ENCODE results near the gene CHPF2. TPM values are rescaled to one million over a fixed set of nuclear protein-coding genes. Genes with fewer than 3 reads are reported as not detected.

Gene CHPF2
- total and polyA plus RNA-seq, 9 donors = 8.4 to 36.2 (median 27.9) TPM

GRCh38 chr7:151218170-151218569, 14.1 kb upstream of the CHPF2 start:
- DNase-seq = no peak
- H3K36me3 ChIP-seq = no peaks in the 10 kb centered on the region
- no peak overlapping the region for H3K4me3 ChIP-seq
- H3K9me3 ChIP-seq = no peaks in the 10 kb centered on the region
- 88 to 93% (median 90%) methylated on average over 9 of the region's 9 CpGs for WGBS, 3 donors
- H3K27ac ChIP-seq = no peak overlapping the region
- no peak for TF ChIP-seq EP300 (IDR thresholded peaks at IDR 0.05)
- TF ChIP-seq CTCF (IDR thresholded peaks at IDR 0.05) = no peak
- TF ChIP-seq POLR2A (IDR thresholded peaks at IDR 0.05) = no peak
- intact Hi-C loops (cut with DNase I) = no loop called here
- H3K4me1 ChIP-seq (ENCODE audit: insufficient read depth) = no peaks in the 10 kb centered on the region
- H3K27me3 ChIP-seq = no peaks in the 10 kb centered on the region

DNA sequence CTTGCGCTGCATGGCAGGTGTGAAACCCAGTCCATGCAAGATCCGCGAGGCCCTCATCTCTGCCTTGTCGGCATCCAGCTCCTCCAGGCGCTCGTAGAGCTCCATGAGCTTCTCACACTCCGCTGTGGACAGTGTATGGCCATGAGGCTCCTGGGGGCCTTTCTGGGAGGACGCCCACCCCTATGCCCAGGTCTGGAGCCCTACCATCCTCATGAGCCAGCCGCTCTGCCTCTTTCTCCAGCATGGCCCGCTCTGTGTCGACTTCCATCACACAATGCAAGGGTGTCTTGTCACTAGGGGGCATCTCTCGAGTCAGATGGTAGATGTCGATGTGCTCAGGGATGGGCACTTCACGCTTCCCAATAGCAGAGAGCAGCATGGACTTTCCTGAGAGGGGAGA, 8.6 kb upstream of the CHPF2 start:
- DNase-seq = no peak
- Histone ChIP-seq H3K4me3 (no peak overlapping the region), H3K27me3 (no peaks in the 10 kb centered on the region), H3K9me3 (no peaks in the 10 kb centered on the region), H3K36me3 (no peaks in the 10 kb centered on the region), H3K4me1 (ENCODE audit: insufficient read depth) (peaks cover 5% of the 10 kb centered on the region), H3K27ac (no peak overlapping the region)
- TF ChIP-seq POLR2A (IDR thresholded peaks at IDR 0.05) (no peak), EP300 (IDR thresholded peaks at IDR 0.05) (no peak), CTCF (IDR thresholded peaks at IDR 0.05) (no peak)
- intact Hi-C loops (cut with DNase I) = no loop called here
- 89 to 92% (median 90%) methylated on average over 14 of the region's 14 CpGs for WGBS, 3 donors

DNA sequence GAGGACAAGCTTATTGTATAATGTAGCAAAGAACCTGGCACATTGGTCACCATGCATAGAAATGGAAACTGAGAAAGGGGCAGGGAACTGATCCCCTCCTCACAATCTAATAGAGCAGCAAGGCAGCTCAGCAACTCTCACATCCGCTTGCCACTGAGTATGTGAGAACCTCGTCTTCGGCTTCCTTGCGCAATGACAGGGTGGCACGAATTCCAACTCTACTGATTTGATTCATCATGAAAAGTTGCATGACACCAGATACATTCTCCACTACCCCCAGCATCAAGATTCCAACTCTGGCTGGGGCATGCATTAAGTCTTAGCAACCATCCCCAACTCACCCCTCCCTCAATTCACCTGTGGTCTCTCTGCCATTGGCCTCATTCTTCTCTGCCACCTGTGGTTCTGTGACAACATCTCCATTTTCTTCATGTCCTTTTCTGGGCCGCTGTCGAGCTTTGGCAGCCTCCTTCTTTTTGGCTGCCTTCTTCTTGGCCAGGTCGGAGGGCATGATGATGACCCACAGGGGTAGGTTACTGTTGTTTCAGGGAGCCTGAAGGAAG, 6.3 kb upstream of the CHPF2 start:
- H3K27me3 ChIP-seq = no peaks in the 10 kb centered on the region
- H3K4me3 ChIP-seq = peak overlapping the region; percentile 71
- peaks cover 5% of the 10 kb centered on the region for H3K4me1 ChIP-seq (ENCODE audit: insufficient read depth)
- H3K27ac ChIP-seq = no peak overlapping the region
- TF ChIP-seq EP300 (IDR thresholded peaks at IDR 0.05) = no peak
- TF ChIP-seq POLR2A (IDR thresholded peaks at IDR 0.05) = no peak
- no peak for TF ChIP-seq CTCF (IDR thresholded peaks at IDR 0.05)
- H3K9me3 ChIP-seq = no peaks in the 10 kb centered on the region
- no peaks in the 10 kb centered on the region for H3K36me3 ChIP-seq
- intact Hi-C loops (cut with DNase I) = no loop called here
- 56 to 58% (median 57%) methylated on average over 8 of the region's 8 CpGs for WGBS, 3 donors
- no peak for DNase-seq

DNA sequence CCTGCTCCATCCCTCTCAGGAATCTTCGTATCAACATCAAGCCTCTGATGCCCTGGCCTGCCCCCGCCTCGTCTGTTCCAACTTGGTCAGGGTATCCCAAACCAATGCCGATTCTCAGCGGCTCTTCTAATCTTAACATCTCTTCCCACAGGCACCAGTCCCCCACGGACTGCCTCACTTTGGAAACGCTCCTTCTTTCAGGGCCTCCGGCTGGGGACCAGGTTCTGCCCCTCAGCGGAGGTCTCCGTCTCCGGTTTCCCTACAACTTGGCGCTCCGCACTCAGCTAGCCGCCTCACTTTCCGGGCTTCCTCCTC, 5.8 kb upstream of the CHPF2 start:
- H3K9me3 ChIP-seq = no peaks in the 10 kb centered on the region
- H3K36me3 ChIP-seq = no peaks in the 10 kb centered on the region
- peak overlapping the region in 1 of 2 donors; percentile 23 for H3K27ac ChIP-seq
- TF ChIP-seq POLR2A (IDR thresholded peaks at IDR 0.05) (no peak), CTCF (IDR thresholded peaks at IDR 0.05) (no peak), EP300 (IDR thresholded peaks at IDR 0.05) (no peak)
- DNase-seq = no peak
- H3K27me3 ChIP-seq = no peaks in the 10 kb centered on the region
- H3K4me3 ChIP-seq = peak overlapping the region; percentile 71
- intact Hi-C loops (cut with DNase I) = no loop called here
- 1% methylated on average over 15 of the region's 15 CpGs for WGBS, 3 donors
- peaks cover 5% of the 10 kb centered on the region for H3K4me1 ChIP-seq (ENCODE audit: insufficient read depth)
